Dendritic cell treated with granulocyte-macrophage colony-stimulating factor and Interleukin-4, amounts not matched to agents 40 ng/mL and 50 ng/mL, for 4 days (primary cell): ENCODE data around the gene DPH1.

Source experiments
- H3K27ac Mint-ChIP-seq: one replicate; pipeline ENCODE4 v1.8.0; 2022; ENCODE audit warnings: mild to moderate bottlenecking, mixed read lengths
- H3K27me3 Mint-ChIP-seq: one replicate; pipeline ENCODE4 v1.8.0; 2022; ENCODE audit warnings: mild to moderate bottlenecking, mixed read lengths
- H3K36me3 Mint-ChIP-seq: one replicate; pipeline ENCODE4 v1.8.0; 2022; ENCODE audit warnings: low read depth, mixed read lengths
- H3K4me1 Mint-ChIP-seq: one replicate; pipeline ENCODE4 v1.8.0; 2022; ENCODE audit warnings: low read depth, mixed read lengths
- H3K4me3 Mint-ChIP-seq: one replicate; pipeline ENCODE4 v1.8.0; 2022; ENCODE audit warnings: mild to moderate bottlenecking, moderate library complexity, mixed read lengths
- H3K9me3 Mint-ChIP-seq: one replicate; pipeline ENCODE4 v1.8.0; 2022; ENCODE audit warnings: mixed read lengths
- intact Hi-C: fragments of 100-400 bp; cut with micrococcal nuclease; formaldehyde crosslinking; loops from one replicate; pipeline ENCODE4 v1.15.0; 2022

The DPH1 gene

GRCh38 chr17:2062571-2063183, 32.7 kb downstream of the DPH1 start:
- intact Hi-C loops: no loop called here
- Mint-ChIP-seq H3K4me1 (peaks cover 39% of the 10 kb centered on the region), H3K36me3 (peaks cover 77% of the 10 kb centered on the region), H3K27ac (no peak overlapping the region), H3K9me3 (no peaks in the 10 kb centered on the region), H3K4me3 (no peak overlapping the region), H3K27me3 (peaks cover 44% of the 10 kb centered on the region)

- Mint-ChIP-seq H3K27ac (no peak overlapping the region), H3K9me3 (no peaks in the 10 kb centered on the region), H3K36me3 (peaks cover 85% of the 10 kb centered on the region), H3K4me3 (no peak overlapping the region), H3K27me3 (peaks cover 39% of the 10 kb centered on the region), H3K4me1 (peaks cover 36% of the 10 kb centered on the region)
- intact Hi-C loops: no loop called here
Observed at GRCh38 chr17:2063261-2064146, 33.6 kb downstream of the DPH1 start.

GRCh38 chr17:2064147-2064489, 34.2 kb downstream of the DPH1 start:
- H3K4me3 Mint-ChIP-seq: no peak overlapping the region
- H3K9me3 Mint-ChIP-seq: no peaks in the 10 kb centered on the region
- no peak overlapping the region for H3K27ac Mint-ChIP-seq
- H3K36me3 Mint-ChIP-seq: peaks cover 92% of the 10 kb centered on the region
- intact Hi-C loops: no loop called here
- H3K27me3 Mint-ChIP-seq: peaks cover 40% of the 10 kb centered on the region
- H3K4me1 Mint-ChIP-seq: peaks cover 35% of the 10 kb centered on the region

DNA sequence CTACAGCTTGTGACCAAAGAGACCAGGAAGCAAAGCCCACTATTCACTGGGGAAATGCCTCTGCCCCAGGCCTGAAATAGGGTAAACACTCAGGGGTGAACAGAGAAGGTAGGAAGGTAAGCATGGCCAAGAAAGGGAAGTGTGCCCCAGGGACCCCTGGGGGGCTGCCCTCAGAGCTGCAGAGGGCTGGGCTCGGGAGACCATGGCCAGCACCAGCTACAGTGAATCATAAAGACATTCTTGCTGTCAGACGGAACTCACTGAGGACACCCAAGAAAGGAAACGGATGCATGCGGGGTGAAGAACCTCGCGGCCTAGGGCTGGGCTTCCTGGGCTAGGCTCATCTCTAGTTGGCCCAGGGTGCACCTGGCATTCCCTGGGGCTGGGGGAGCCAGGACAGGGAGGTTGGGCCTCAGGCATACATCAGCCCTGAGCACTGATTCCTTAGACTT, 34.6 kb downstream of the DPH1 start:
- no peaks in the 10 kb centered on the region for H3K9me3 Mint-ChIP-seq
- peaks cover 37% of the 10 kb centered on the region for H3K27me3 Mint-ChIP-seq
- no peak overlapping the region for H3K4me3 Mint-ChIP-seq
- no peak overlapping the region for H3K27ac Mint-ChIP-seq
- intact Hi-C loops: no loop called here
- peaks cover 33% of the 10 kb centered on the region for H3K4me1 Mint-ChIP-seq
- peaks cover 96% of the 10 kb centered on the region for H3K36me3 Mint-ChIP-seq

DNA sequence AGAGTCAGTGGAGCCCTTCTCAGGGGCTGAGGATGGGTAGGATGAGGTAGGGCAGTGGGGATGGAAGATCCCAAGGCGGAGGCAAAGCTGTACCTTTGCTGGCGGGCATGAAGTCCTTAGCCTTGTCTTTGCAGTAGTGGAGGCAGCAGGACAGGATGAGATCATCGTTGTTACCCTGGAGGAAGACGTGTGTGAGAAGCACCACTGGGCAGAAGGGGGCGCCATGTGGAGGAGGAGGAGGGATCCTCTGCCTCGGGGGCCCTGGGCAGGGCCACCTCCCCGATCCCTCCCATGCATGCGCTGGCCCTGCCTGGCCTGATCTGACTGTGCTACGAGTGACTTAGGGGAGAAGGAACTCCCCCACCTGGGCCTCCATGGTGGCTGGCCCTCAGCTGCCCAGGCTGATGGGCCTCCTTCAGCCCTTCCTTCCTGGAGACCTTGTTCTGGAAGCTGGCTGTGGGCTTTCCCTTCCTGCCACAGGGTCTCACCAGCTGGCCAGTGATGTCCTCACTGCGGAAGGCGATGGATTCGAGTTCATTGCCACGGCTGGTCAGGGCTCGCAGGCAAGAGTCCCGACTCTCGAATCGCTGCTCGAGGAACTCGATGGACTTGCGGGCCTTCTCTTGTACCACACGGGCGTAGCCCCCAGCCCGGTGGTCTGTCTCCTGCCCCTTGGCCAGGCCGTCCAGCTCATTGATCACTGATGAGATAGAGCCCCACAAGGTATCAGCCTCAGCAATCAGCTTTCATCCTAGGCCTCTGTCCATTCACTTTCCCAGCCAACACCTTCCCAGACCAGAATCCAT, 35.2 kb downstream of the DPH1 start:
- Mint-ChIP-seq H3K27ac (no peak overlapping the region), H3K27me3 (peaks cover 37% of the 10 kb centered on the region), H3K4me1 (peaks cover 33% of the 10 kb centered on the region), H3K4me3 (no peak overlapping the region), H3K36me3 (peaks cover 100% of the 10 kb centered on the region), H3K9me3 (no peaks in the 10 kb centered on the region)
- intact Hi-C loops: no loop called here

DNA sequence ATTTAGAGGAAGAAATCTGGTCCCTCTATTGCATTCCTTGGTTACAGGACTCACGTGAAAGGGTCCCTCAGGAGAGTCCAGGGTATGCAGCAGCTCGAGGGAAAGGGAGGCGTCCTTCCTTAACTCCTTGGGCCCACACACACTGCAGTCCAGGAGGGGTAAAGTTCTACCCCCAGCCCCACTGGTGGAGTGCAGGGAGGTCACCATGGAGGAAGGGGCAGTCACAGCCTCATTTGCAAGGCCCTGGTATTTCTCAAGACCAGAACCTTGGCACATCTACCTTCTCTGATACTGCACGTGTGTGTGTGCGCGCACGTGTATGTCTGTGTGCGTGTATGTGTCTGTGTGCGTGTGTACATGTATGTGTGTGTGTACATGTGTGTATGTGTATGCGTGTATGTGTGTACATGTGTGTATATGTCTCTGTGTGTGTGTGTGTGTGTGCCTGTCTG, 36.0 kb downstream of the DPH1 start:
- intact Hi-C loops: no loop called here
- Mint-ChIP-seq H3K4me1 (peaks cover 34% of the 10 kb centered on the region), H3K9me3 (no peaks in the 10 kb centered on the region), H3K27me3 (peaks cover 30% of the 10 kb centered on the region), H3K27ac (no peak overlapping the region), H3K4me3 (no peak overlapping the region), H3K36me3 (peaks cover 98% of the 10 kb centered on the region)

GRCh38 chr17:2067048-2067561, 37.2 kb downstream of the DPH1 start:
- intact Hi-C loops: no loop called here
- peaks cover 98% of the 10 kb centered on the region for H3K36me3 Mint-ChIP-seq
- H3K9me3 Mint-ChIP-seq: no peaks in the 10 kb centered on the region
- H3K27me3 Mint-ChIP-seq: peaks cover 24% of the 10 kb centered on the region
- peaks cover 45% of the 10 kb centered on the region for H3K4me1 Mint-ChIP-seq
- no peak overlapping the region for H3K4me3 Mint-ChIP-seq
- H3K27ac Mint-ChIP-seq: no peak overlapping the region

GRCh38 chr17:2067608-2068024, 37.7 kb downstream of the DPH1 start:
- H3K27me3 Mint-ChIP-seq: peaks cover 21% of the 10 kb centered on the region
- H3K27ac Mint-ChIP-seq: no peak overlapping the region
- no peaks in the 10 kb centered on the region for H3K9me3 Mint-ChIP-seq
- intact Hi-C loops: no loop called here
- peaks cover 46% of the 10 kb centered on the region for H3K4me1 Mint-ChIP-seq
- no peak overlapping the region for H3K4me3 Mint-ChIP-seq
- peaks cover 96% of the 10 kb centered on the region for H3K36me3 Mint-ChIP-seq

DNA sequence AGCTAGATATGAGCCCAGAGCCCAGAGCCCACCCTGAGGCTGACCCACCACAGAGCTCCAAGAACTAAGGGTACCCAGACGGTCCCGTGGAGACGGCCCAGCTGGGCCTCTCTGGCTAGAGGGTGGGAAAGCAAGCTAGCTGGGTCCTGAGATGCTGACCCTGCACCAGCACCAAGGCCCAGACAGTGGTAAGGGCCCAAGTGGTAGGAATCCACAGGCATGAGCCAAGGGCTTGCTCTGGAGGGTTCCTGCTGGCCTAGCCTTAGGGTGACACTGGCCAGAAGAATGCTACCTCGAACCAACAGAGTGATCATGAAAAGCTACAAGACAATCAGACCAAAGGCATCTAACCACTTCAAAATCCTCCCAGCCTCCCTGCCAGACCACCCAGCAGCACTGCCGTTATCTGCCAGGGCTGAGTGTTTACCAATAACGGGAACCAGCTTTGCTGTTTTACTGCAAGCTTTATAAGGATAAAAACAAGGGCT, 38.1 kb downstream of the DPH1 start:
- H3K36me3 Mint-ChIP-seq: peaks cover 92% of the 10 kb centered on the region
- peaks cover 43% of the 10 kb centered on the region for H3K4me1 Mint-ChIP-seq
- intact Hi-C loops: no loop called here
- no peaks in the 10 kb centered on the region for H3K9me3 Mint-ChIP-seq
- no peak overlapping the region for H3K4me3 Mint-ChIP-seq
- peaks cover 19% of the 10 kb centered on the region for H3K27me3 Mint-ChIP-seq
- H3K27ac Mint-ChIP-seq: no peak overlapping the region

GRCh38 chr17:2068519-2069051, 38.6 kb downstream of the DPH1 start:
- Mint-ChIP-seq H3K36me3 (peaks cover 87% of the 10 kb centered on the region), H3K4me3 (no peak overlapping the region), H3K4me1 (peaks cover 43% of the 10 kb centered on the region), H3K9me3 (no peaks in the 10 kb centered on the region), H3K27ac (no peak overlapping the region), H3K27me3 (peaks cover 18% of the 10 kb centered on the region)
- intact Hi-C loops: no loop called here

DNA sequence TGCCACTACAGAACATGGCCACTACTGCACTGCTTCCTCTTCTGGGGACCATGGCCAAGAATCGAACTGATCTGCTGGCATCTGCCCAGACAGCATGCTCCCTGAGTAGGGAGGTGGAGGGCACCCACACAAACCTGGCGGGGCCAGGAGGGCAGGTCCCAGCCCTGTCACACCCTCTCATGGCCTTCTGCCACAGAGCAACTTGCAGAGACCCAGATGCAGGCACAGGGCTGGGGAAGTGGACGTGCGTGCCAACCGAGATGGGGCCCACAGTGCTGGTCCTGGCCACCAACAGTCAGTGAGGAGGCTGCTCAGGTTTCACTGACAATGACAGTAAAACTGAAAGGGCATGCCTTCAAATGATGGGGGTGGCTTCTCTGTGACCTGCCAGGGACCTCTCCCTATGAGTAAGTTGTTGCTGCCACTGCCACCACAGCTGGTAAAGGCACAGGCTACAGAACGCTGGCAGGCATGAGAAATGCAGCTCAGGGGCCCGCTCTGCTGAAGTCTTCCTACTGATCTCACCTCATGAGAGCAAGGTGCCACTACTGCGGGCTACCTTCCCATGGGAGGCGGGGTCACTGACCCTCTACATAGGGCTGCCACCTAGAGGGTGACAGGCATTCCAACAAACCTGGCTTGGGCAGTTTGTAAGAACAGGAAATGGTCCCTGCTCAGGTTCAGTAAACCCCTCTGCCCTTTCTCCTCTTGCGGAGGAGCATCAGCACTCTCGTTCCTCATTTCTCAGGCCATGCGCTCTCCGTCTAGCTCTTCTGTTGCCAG, 40.5 kb downstream of the DPH1 start:
- Mint-ChIP-seq H3K4me1 (peaks cover 34% of the 10 kb centered on the region), H3K9me3 (no peaks in the 10 kb centered on the region), H3K27ac (no peak overlapping the region), H3K27me3 (peaks cover 17% of the 10 kb centered on the region), H3K36me3 (peaks cover 71% of the 10 kb centered on the region), H3K4me3 (no peak overlapping the region)
- intact Hi-C loops: no loop called here

GRCh38 chr17:2071024-2071385, 41.1 kb downstream of the DPH1 start:
- Mint-ChIP-seq H3K27me3 (peaks cover 15% of the 10 kb centered on the region), H3K9me3 (no peaks in the 10 kb centered on the region), H3K36me3 (peaks cover 68% of the 10 kb centered on the region), H3K27ac (no peak overlapping the region), H3K4me1 (peaks cover 40% of the 10 kb centered on the region), H3K4me3 (no peak overlapping the region)
- intact Hi-C loops: no loop called here
